GM19395 (cell line): Measurements from ENCODE around the gene LRRK1.
A peak's percentile ranks its signal among the peaks of the same experiment; 100 is the strongest.

Source experiments
- ATAC-seq: cut with Tn5 transposase; IDR thresholded peaks from one replicate; pipeline ENCODE4 v1.9.1; 2021; ENCODE audit warnings: mild to moderate bottlenecking, moderate library complexity; ENCODE audit not compliant: unreplicated experiment

LRRK1 gene

DNA sequence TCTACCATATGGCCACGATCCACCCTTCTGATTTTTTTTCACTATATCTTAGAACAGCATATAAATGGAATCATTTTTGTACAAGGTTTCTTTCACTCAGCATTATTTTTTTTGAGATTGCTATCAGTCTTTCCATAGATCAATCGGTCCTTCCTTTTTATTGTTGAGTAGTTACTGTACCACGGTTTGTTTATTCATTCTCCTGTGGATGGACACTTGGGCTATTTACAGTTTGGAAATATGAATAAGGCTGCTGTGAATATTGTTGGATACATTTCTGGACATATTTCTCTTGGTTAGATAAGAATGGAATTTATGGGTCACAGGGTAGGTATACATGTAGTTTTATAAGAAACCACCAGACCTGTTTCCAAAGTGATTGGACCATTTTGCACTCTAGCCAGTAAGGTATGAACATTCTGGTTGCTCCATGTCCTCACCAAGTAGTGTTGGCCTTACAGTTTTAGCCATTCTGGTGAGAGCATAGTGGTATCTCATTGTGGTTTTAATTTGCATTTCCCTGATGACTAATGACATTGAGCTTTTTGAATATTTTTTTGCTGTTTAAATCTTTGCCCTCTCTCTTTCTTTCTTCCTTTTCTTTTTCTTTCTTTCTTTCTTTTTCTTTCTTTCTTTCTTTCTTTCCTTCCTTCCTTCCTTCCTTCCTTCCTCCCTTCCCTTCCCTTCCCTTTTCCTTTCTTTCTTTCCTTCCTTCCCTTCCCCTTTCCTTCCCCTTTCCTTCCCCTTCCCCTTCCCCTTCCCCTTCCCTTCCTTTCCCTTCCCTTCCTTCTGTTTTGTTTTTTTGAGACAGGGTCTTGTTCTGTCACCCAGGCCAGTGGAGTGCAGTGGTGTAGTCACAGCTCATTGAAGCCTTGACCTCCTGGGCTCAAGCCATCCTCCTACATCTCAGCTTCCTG is 49.2 kb downstream of the LRRK1 start:
- peak; percentile 67 for ATAC-seq

DNA sequence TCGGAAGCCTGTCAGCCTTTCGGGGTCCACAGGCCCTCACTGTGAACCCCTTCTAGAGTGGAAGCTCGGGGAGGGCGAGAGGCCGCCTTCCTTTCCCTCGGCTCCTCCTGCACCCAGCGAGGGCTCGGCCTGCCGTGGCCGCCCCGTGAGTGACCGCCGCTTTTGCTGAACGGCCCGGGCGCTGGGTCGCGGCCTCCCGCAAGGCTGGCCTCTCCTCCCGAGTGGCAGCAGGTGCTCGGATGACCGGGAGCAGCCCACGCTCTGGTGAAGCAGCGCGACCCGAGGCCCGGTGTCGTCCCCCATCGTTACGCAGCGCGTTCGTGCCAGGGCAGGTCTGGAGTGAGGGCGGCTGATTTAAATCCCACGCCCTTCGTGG is 53.8 kb downstream of the LRRK1 start:
- ATAC-seq: no peak

DNA sequence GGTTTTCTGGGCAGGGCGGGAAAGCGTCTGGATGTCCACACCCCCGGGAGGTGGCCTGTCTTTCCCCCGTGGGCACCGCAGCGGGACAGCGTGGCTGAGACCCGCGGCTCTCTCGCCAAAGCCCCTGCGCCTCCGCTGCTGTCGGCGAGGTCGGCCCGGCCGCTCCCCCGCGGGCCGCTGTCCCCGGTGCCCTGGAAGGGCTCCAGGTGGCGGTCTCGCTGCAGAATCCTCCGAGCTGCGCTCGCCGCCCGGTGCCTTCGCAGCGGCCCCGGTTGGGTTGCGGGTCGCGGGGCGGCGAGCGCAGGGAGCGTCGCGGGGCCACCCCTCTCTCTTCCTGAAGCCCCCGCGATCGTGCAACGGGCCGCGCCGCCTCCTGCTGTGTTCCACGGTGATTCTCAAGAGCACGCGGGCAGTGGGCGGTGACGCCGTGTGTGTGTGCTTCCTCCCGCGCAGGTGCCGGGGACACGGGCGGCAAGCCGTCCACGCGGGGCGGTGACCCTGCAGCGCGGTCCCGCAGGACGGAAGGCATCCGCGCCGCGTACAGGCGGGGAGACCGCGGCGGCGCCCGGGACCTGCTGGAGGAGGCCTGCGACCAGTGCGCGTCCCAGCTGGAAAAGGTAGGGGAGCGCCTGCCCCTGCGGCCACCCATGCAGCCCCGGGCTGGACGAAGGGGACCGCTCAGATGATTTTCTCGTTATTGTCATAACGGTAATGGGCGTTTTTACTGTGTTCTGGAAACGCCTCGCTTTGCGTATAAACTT is 54.4 kb downstream of the LRRK1 start:
- ATAC-seq: no peak

DNA sequence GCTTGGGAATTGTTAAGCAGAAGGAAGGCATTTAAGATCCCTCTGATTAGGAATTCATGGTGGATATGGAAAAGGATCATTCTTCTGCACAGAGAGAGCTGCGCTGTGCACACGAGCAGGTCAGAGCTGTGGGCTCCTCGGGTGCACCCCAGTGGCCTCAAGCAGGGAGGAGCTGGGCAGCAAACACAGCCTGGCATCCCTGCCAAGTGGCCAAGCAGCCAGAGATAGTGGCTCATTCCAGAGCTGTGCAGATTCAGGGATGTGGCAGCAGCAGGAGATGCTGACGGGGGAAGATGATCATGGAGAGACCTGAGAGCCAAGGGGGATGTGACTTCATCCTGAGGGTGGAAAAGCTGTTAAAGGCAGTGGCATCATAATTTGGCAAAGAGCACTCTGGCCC is 55.9 kb downstream of the LRRK1 start:
- no peak for ATAC-seq

DNA sequence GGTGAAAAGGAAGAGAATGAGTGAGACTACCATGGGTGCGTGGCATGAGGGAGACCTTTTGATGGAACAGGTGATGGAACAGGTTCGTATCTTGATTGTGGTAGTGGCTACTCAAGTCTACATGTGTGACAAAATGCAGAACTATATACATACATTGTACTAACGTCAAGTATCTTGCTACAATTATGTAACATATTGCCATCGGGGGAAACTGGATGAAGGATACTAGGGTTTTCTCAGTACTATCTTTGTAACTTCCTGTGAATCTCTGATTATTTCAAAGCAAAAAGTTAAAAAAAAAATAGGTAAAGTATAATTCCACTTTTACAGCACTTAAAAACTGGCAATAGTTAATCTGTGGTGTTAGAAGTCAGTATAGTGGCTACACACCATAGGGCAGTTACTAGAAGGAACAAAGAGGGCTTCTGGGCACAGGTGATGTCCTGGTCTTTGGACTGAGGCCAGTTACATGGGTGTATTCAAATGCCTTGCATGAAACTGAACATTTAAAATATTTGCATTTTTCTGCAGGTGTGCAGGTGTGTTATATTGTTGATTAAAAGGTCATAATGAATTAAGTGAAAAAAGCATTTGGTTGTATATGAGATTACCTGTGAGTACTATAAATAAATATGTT is 61.4 kb downstream of the LRRK1 start:
- ATAC-seq: peak; percentile 42

DNA sequence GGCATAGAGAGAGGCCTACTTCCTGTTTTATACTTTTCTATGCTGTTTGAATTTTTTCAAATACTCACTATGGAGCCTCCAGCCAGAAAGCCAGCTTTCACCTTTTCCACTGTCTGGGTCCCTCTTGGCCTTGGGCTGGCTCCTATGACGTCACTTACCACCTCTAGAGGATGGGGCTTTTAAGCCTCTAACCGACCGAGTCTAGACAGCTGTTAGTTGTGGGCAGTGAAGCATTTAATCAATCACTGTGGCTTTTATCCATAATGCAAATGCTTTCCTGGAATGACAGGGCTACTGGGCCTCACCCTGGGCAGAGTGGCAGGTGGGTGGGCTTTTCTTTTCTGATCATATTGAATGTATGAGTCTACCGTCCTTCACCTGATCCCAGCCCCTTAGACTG is 61.9 kb downstream of the LRRK1 start:
- peak; percentile 55 for ATAC-seq

- no peak for ATAC-seq
Observed at GRCh38 chr15:100983221-100983620, 64.1 kb downstream of the LRRK1 start.

GRCh38 chr15:100985401-100985800 is 66.2 kb downstream of the LRRK1 start:
- no peak for ATAC-seq

- no peak for ATAC-seq
Observed at GRCh38 chr15:100986158-100986896, 67.2 kb downstream of the LRRK1 start.

DNA sequence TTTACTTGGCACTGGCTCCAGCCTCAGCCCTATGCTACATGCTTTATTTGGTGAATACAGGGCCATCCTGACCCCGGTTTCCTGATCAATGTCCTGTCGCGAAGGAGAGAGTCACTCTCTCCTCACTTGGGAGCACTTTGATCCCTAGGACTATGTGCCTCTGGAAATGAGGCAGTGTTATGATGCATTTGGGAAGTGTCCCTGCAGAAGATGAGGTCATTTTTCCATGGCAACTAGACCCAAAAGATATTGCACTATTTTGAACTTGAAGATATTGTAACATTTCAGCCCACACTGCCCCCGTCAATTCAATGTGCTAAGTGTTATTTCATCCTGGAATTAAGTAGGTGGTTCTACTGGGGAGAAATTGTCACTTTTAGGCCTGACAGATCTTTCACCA is 68.0 kb downstream of the LRRK1 start:
- no peak for ATAC-seq

- ATAC-seq: no peak
Observed at GRCh38 chr15:100988297-100988696, 69.1 kb downstream of the LRRK1 start.

DNA sequence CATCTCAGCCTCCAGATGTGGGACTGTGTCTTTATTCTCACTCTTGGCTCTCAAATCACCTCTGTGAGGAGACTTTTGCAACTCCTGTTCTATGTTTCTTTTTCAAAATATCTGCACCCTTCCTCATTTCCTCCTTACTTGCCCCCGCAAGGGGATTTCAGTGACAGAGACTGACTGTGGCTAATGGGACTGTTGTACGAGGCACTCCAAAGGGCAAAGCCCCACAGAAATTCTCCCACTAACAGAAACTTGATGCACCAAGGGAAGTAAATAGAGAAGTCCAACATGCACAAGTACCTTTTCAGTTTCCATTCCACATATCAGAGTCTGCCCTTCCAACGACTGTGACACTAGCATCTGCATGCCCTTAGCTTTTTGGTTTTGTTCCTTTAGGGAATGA is 69.7 kb downstream of the LRRK1 start:
- no peak for ATAC-seq

- no peak for ATAC-seq
Observed at GRCh38 chr15:100994597-100995446, 75.7 kb downstream of the LRRK1 start.

- no peak for ATAC-seq
Observed at GRCh38 chr15:100995471-100996430, 76.6 kb downstream of the LRRK1 start.

DNA sequence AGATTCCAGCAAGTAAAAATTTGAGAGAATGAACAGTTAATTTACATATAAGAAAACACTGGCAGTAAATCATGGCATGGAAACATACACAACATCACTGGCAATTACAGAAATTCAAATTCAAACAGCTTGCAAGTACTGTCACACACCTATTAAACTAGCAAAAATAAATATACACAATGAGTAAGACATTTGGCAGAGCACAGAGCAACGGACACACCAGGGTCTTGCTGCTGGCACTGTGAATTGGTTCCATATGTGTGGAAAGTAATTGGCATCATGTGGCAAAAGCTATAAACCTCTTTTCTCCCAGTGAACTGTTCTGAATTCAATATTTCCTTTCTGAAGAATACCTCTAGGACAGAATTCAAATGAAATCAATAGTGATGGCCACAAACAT is 78.3 kb downstream of the LRRK1 start:
- no peak for ATAC-seq

DNA sequence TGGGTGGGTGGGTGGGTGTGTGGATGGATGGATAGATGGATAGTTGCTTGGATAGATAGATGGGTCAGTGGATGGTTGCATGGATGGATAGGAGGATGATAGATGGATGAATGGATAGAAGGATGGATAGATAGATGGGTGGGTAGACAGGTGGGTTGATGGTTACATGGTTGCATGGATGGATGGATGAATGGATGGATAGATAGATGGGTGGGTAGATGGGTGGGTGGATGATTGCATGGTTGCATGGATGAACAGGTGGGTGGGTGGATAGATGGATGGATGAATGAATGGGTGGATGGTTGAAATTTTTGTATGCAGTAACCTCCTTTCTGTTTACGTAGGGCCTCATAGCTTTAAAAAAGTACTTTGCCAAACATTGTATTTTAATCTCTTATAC is 79.5 kb downstream of the LRRK1 start:
- no peak for ATAC-seq

GRCh38 chr15:100999369-100999768 is 80.2 kb downstream of the LRRK1 start:
- no peak for ATAC-seq

DNA sequence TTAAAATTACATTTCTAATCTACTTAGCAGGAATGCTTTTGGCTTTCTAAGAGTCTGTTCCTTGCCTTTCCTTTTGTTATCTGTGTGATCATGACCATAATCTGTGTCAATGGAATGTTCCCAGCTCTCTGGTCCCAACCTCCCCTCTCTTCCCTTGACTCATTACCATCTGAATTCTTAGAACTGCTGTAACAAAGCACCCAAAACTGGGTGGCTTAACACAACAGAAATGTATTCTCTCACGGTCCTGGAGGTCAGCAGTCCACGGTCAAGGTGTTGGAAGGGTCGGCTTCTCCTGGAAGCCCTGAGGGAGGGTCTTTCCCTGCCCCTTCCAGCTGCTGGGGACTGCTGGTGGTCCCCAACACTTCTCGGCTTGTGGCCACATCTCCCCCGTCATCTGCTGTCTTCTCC is 81.1 kb downstream of the LRRK1 start:
- ATAC-seq: no peak

GRCh38 chr15:101001056-101001455 is 81.9 kb downstream of the LRRK1 start:
- ATAC-seq: no peak
